ENCODE results near the gene KLHL42.

Gene KLHL42

GRCh38 chr12:27807063-27807703, 27.1 kb downstream of the KLHL42 start:
- Histone ChIP-seq H3K27me3 (ENCODE audit: control insufficient read depth, insufficient read depth, low read length) (no peaks in the 10 kb centered on the region), H3K9ac (ENCODE audit: low read length) (no peak overlapping the region), H3K4me3 (ENCODE audit: low read length) (no peak overlapping the region), H3K4me1 (ENCODE audit: control insufficient read depth, insufficient read depth, low read length) (no peaks in the 10 kb centered on the region), H3K36me3 (ENCODE audit: control insufficient read depth, insufficient read depth, low read length) (no peaks in the 10 kb centered on the region), H3K27ac (ENCODE audit: low read depth, low read length) (no peak overlapping the region)

DNA sequence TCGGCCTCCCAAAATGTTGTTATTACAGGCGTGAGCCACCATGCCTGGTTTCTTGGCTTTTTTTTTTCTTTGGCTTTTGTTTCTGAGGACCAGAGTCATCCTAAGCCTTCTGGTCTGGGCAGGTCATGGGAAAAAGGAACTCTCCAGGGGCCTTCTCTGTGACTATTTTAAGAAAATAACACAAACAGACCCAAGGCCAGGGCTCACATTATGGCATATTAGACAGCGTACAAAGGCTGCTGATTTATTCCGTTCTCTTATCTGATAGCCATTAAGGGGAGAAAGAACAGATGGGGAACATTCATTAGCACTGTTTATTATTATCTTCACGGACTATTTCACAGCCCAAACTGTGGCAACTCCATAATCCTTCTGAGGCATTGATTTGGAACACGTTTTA, 28.8 kb downstream of the KLHL42 start:
- Histone ChIP-seq H3K4me3 (ENCODE audit: low read length) (no peak overlapping the region), H3K4me1 (ENCODE audit: control insufficient read depth, insufficient read depth, low read length) (no peaks in the 10 kb centered on the region), H3K9ac (ENCODE audit: low read length) (no peak overlapping the region), H3K36me3 (ENCODE audit: control insufficient read depth, insufficient read depth, low read length) (no peaks in the 10 kb centered on the region), H3K27me3 (ENCODE audit: control insufficient read depth, insufficient read depth, low read length) (no peaks in the 10 kb centered on the region), H3K27ac (ENCODE audit: low read depth, low read length) (no peak overlapping the region)

GRCh38 chr12:27810756-27811155, 30.7 kb downstream of the KLHL42 start:
- H3K27me3 ChIP-seq (ENCODE audit: control insufficient read depth, insufficient read depth, low read length) = no peaks in the 10 kb centered on the region
- no peaks in the 10 kb centered on the region for H3K36me3 ChIP-seq (ENCODE audit: control insufficient read depth, insufficient read depth, low read length)
- no peak overlapping the region for H3K9ac ChIP-seq (ENCODE audit: low read length)
- H3K27ac ChIP-seq (ENCODE audit: low read depth, low read length) = no peak overlapping the region
- H3K4me3 ChIP-seq (ENCODE audit: low read length) = no peak overlapping the region
- H3K4me1 ChIP-seq (ENCODE audit: control insufficient read depth, insufficient read depth, low read length) = no peaks in the 10 kb centered on the region

DNA sequence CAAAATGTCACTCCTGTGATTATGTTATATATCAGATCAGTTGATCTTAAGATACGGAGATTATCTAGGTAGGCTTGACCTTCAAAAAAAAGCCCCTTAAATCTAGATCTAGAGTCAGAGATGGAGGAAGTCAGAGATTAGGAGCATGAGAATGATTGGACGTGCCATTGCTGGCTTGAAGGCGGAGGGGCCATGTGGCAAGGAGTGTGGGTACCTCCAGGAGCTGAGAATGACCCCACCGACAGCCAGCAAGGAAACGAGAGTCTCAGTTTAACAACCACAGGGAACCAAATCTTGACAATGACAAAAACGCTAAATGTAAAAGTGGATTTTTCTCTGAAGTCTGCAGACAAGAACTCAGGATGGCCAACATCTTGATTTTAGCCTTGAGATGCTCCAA, 32.5 kb downstream of the KLHL42 start:
- Histone ChIP-seq H3K4me1 (ENCODE audit: control insufficient read depth, insufficient read depth, low read length) (no peaks in the 10 kb centered on the region), H3K36me3 (ENCODE audit: control insufficient read depth, insufficient read depth, low read length) (no peaks in the 10 kb centered on the region), H3K27ac (ENCODE audit: low read depth, low read length) (no peak overlapping the region), H3K27me3 (ENCODE audit: control insufficient read depth, insufficient read depth, low read length) (no peaks in the 10 kb centered on the region), H3K9ac (ENCODE audit: low read length) (no peak overlapping the region), H3K4me3 (ENCODE audit: low read length) (no peak overlapping the region)

DNA sequence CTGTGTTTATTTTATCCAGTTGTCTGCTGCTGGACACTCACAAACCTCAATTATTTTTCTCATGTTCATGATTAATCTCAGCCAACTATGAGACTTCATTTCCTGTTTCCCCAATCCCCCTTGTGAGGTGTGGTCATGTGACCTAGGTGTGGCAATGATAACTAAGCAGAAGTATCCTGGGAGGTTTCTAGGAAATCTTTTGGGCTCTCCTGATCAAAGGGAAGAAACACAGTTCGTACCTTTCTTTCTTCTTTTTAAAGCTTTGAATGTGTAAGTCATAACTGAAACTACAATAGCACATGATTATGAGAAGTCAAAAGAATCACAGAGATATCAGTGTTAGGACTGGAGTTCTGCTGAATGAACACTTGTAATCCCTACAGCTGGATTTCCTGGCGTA, 34.4 kb downstream of the KLHL42 start:
- Histone ChIP-seq H3K27me3 (ENCODE audit: control insufficient read depth, insufficient read depth, low read length) (no peaks in the 10 kb centered on the region), H3K4me1 (ENCODE audit: control insufficient read depth, insufficient read depth, low read length) (no peaks in the 10 kb centered on the region), H3K9ac (ENCODE audit: low read length) (no peak overlapping the region), H3K27ac (ENCODE audit: low read depth, low read length) (no peak overlapping the region), H3K36me3 (ENCODE audit: control insufficient read depth, insufficient read depth, low read length) (no peaks in the 10 kb centered on the region), H3K4me3 (ENCODE audit: low read length) (no peak overlapping the region)

GRCh38 chr12:27814851-27815591, 35.0 kb downstream of the KLHL42 start:
- H3K27ac ChIP-seq (ENCODE audit: low read depth, low read length) = no peak overlapping the region
- no peak overlapping the region for H3K4me3 ChIP-seq (ENCODE audit: low read length)
- no peaks in the 10 kb centered on the region for H3K27me3 ChIP-seq (ENCODE audit: control insufficient read depth, insufficient read depth, low read length)
- H3K4me1 ChIP-seq (ENCODE audit: control insufficient read depth, insufficient read depth, low read length) = no peaks in the 10 kb centered on the region
- no peaks in the 10 kb centered on the region for H3K36me3 ChIP-seq (ENCODE audit: control insufficient read depth, insufficient read depth, low read length)
- H3K9ac ChIP-seq (ENCODE audit: low read length) = no peak overlapping the region

DNA sequence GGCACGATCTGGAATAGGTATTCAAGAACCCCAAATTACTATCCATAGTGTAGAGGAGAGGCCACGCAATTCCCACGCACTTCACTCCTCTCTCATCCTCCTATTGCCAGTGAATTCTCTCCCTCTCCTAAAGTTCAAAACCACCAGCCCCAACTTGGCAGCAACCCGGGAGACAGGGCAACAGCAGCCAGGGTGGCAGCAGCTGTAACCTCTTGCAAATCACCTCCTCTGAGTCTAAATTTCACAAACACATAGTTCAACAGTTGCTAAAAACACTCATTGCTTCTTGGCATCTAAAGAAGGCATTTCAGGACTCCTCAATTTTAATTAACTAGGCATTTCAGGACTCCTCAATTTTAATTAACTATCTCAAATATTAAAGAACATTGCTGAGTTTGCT, 37.7 kb downstream of the KLHL42 start:
- no peak overlapping the region for H3K9ac ChIP-seq (ENCODE audit: low read length)
- H3K4me3 ChIP-seq (ENCODE audit: low read length) = no peak overlapping the region
- no peaks in the 10 kb centered on the region for H3K36me3 ChIP-seq (ENCODE audit: control insufficient read depth, insufficient read depth, low read length)
- H3K27me3 ChIP-seq (ENCODE audit: control insufficient read depth, insufficient read depth, low read length) = no peaks in the 10 kb centered on the region
- no peak overlapping the region for H3K27ac ChIP-seq (ENCODE audit: low read depth, low read length)
- H3K4me1 ChIP-seq (ENCODE audit: control insufficient read depth, insufficient read depth, low read length) = no peaks in the 10 kb centered on the region

- H3K4me3 ChIP-seq (ENCODE audit: low read length) = no peak overlapping the region
- H3K9ac ChIP-seq (ENCODE audit: low read length) = no peak overlapping the region
- H3K27me3 ChIP-seq (ENCODE audit: control insufficient read depth, insufficient read depth, low read length) = no peaks in the 10 kb centered on the region
- no peaks in the 10 kb centered on the region for H3K36me3 ChIP-seq (ENCODE audit: control insufficient read depth, insufficient read depth, low read length)
- no peak overlapping the region for H3K27ac ChIP-seq (ENCODE audit: low read depth, low read length)
- H3K4me1 ChIP-seq (ENCODE audit: control insufficient read depth, insufficient read depth, low read length) = no peaks in the 10 kb centered on the region
These were observed 38.4 kb downstream of the KLHL42 start for GRCh38 chr12:27818401-27818918.

DNA sequence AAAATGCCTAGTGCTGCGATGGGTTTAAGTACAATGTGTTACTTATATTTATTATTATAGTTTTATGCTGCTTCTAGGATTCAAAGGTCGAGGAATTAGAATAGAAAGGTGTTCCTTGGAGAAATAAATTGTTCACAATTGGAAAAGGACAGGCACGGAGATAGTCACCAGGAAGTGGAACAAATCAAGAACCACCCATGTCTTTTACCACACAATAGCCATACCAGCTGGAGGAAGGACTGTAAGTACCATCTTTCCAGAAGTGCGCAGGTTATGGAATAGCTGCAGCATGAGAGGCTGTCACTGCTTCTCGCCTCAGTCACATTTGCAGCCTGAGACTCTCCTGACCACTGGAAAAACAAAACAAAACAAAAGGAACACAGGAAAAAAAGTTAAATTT, 40.5 kb downstream of the KLHL42 start:
- Histone ChIP-seq H3K36me3 (ENCODE audit: control insufficient read depth, insufficient read depth, low read length) (no peaks in the 10 kb centered on the region), H3K4me3 (ENCODE audit: low read length) (no peak overlapping the region), H3K27me3 (ENCODE audit: control insufficient read depth, insufficient read depth, low read length) (no peaks in the 10 kb centered on the region), H3K9ac (ENCODE audit: low read length) (no peak overlapping the region), H3K4me1 (ENCODE audit: control insufficient read depth, insufficient read depth, low read length) (no peaks in the 10 kb centered on the region), H3K27ac (ENCODE audit: low read depth, low read length) (no peak overlapping the region)

- no peak overlapping the region for H3K4me3 ChIP-seq (ENCODE audit: low read length)
- H3K27me3 ChIP-seq (ENCODE audit: control insufficient read depth, insufficient read depth, low read length) = no peaks in the 10 kb centered on the region
- H3K9ac ChIP-seq (ENCODE audit: low read length) = no peak overlapping the region
- H3K4me1 ChIP-seq (ENCODE audit: control insufficient read depth, insufficient read depth, low read length) = no peaks in the 10 kb centered on the region
- no peaks in the 10 kb centered on the region for H3K36me3 ChIP-seq (ENCODE audit: control insufficient read depth, insufficient read depth, low read length)
- no peak overlapping the region for H3K27ac ChIP-seq (ENCODE audit: low read depth, low read length)
These were observed 41.4 kb downstream of the KLHL42 start for GRCh38 chr12:27821259-27821973.

- Histone ChIP-seq H3K9ac (ENCODE audit: low read length) (no peak overlapping the region), H3K27me3 (ENCODE audit: control insufficient read depth, insufficient read depth, low read length) (no peaks in the 10 kb centered on the region), H3K27ac (ENCODE audit: low read depth, low read length) (no peak overlapping the region), H3K4me1 (ENCODE audit: control insufficient read depth, insufficient read depth, low read length) (no peaks in the 10 kb centered on the region), H3K4me3 (ENCODE audit: low read length) (no peak overlapping the region), H3K36me3 (ENCODE audit: control insufficient read depth, insufficient read depth, low read length) (no peaks in the 10 kb centered on the region)
These were observed 42.2 kb downstream of the KLHL42 start for GRCh38 chr12:27822076-27822712.

GRCh38 chr12:27823038-27823437, 43.0 kb downstream of the KLHL42 start:
- Histone ChIP-seq H3K27me3 (ENCODE audit: control insufficient read depth, insufficient read depth, low read length) (no peaks in the 10 kb centered on the region), H3K4me1 (ENCODE audit: control insufficient read depth, insufficient read depth, low read length) (no peaks in the 10 kb centered on the region), H3K36me3 (ENCODE audit: control insufficient read depth, insufficient read depth, low read length) (no peaks in the 10 kb centered on the region), H3K9ac (ENCODE audit: low read length) (no peak overlapping the region), H3K27ac (ENCODE audit: low read depth, low read length) (no peak overlapping the region), H3K4me3 (ENCODE audit: low read length) (no peak overlapping the region)
